CD4-positive, alpha-beta T cell treated with Interleukin-15 for 4 hours (primary cell): Measurements from ENCODE around the gene MAOA.
A peak's percentile ranks its signal among the peaks of the same experiment; 100 is the strongest.
"Not testable (repeated sequence)": the region's sequence is repeated elsewhere in the genome, so short reads cannot be mapped to it uniquely, and the experiment has no call there.

Experiments
- DNase-seq: peaks from one replicate; pipeline ENCODE4 v3.0.0-alpha.2; 2020; ENCODE audit warnings: low spot score

The MAOA gene

DNA sequence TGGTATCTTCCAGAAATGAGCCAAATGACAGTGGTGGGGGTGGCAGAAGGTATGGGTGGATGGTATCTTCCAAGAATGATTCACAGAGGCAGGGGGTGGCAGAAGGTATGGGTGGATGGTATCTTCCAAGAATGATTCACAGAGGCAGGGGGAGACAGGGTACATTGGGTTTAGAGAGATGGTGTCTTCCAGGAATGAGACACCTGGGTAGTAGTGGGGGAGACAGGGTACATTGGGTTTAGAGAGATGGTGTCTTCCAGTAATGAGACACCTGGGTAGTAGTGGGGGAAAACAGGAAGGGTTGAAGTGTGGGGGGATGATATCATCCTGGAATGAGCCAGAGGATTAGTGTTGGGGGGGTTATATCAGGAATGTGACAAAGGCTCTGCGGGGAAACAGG, 62.0 kb downstream of the MAOA start:
- DNase-seq, result no peak

DNA sequence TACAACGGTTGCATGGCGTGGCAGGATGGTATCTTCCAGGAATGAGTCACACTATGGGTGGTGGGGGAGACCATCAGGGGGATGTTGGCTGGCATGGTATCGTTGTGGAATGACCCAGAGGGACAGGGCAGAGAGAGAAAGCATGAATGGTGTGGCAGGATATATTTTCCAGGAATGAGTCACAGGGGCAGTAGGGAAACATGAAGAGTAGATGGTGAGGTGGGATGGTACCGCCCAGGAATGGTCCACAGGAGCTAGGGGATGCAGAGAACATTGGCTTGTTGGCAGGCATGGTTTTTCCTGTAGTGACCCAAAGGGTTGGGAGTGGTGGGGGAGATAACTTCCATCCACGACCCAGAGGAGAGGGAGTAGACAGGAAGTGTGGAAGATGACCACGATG, 62.4 kb downstream of the MAOA start:
- DNase-seq, result no peak

DNA sequence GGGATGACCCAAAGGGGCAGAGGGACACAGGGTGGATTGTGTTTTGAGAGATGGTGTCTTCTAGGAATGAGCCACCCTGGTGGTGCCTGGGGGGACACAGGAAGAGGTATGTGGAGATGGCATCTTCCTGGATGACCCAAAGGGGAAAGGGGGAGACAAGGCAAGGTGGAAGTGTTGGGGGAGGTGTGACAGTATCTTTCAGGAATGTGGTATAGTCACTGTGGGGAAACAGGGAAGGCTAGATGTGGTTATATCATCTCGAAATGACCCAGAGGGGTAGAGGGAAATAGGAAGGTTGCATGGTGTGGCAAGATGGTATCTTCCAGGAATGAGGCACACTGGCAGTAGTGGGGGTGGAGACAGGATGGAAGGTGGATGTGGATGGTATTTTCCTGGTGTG, 62.9 kb downstream of the MAOA start:
- no peak for DNase-seq

DNA sequence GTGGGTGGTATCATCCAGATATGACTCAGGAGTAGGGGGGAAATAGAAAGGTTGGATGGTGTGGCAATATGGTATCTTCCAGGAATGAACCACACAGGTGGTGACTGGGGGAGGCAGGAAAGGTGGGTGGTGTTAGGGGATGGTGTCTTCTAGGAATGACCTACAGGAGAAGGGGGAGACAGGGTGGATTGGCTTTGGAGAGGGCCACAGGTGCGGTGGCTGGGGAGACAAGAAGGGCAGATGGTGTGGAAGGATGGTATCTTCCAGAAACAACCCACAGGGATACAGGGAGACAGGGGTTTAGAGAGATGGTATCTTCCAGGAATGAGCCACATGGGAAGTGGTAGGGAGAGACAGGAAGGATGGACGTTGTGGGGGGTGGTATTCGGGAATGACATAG, 64.0 kb downstream of the MAOA start:
- DNase-seq, result no peak

DNA sequence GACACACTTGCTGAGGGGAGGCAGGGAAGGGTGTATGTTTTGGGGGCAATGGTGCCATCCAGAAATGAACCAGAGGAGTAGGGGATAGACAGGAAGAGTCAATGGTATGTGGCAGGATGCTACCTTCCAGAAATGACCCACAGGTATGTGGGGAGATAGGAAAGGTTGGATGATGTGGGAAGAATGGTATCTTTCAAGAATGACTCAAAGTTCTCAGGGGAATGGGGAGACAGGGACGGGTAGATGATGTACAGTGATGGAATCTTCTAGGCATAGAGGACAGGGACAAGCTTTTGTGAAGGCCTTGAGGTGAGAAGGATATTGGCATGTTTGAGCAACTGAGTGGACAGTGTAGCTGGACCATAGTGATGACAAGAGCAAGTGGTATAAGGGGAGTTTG, 64.9 kb downstream of the MAOA start:
- no peak for DNase-seq

DNA sequence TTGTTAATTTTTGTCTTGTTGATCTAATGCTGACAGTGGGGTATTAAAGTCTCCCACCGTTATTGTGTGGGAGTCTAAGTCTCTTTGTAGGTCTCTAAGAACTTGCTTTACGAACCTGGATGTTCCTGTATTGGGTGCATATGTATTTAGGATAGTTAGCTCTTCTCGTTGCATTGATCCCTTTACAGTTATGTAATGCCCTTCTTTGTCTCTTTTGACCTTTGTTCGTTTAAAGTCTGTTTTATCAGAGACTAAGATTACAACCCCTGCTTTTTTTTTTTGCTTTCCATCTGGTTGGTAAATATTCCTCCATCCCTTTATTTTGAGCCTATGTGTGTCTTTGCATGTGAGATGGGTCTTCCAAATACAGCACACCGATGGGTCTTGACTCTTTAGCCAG, 69.1 kb downstream of the MAOA start:
- DNase-seq, result not testable (repeated sequence)

DNA sequence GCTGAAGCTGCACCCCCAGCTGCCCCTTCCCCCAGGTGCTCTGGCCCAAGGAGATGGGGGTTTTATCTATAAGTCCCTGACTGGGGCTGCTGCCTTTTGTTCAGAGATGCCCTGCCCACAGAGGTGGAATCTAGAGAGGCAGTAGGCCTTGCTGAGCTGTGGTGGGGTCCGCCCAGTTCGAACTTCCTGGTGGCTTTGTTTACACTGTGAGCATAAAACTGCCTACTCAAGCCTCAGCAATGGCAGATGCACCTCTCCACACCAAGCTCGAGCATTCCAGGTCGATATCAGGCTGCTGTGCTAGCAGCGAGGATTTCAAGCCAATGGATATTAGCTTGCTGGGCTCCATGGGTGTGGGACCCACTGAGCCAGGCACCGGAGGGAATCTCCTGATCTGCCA, 71.2 kb downstream of the MAOA start:
- not testable (repeated sequence) for DNase-seq

DNA sequence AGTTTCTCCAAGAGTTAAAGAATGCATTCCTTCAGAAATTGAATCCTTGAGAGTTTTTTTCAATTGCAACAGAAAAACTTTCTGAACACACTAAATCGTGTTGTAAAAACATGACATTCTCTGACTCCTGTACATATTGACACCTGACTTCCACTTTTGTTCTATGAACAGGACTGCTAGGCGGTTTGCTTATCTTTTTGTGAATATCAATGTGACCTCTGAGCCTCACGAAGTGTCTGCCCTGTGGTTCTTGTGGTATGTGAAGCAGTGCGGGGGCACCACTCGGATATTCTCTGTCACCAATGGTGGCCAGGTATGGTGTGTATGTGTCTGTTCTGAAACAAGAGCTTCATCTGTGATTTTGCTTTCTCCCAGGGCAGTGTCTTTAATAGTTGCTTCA, 71.9 kb downstream of the MAOA start:
- no peak for DNase-seq

DNA sequence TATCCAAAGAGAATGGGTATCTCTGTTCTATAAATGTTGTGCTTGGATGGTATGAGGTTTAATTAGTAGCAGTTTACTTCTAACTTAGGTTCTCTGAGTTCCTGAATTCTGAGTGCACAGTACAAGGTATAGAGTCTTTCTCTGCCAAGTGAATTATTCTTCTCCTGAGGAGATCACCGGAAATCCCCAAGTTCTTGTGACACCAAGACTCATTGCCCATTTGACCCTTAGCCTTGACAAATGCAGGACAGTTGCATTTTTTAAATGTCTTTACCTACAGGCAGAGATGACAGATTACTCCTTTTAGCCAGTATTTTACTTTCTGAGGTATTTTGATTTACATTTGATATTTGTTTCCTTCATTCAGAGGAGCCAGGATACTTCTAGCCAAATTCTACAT, 72.9 kb downstream of the MAOA start:
- DNase-seq, result no peak

DNA sequence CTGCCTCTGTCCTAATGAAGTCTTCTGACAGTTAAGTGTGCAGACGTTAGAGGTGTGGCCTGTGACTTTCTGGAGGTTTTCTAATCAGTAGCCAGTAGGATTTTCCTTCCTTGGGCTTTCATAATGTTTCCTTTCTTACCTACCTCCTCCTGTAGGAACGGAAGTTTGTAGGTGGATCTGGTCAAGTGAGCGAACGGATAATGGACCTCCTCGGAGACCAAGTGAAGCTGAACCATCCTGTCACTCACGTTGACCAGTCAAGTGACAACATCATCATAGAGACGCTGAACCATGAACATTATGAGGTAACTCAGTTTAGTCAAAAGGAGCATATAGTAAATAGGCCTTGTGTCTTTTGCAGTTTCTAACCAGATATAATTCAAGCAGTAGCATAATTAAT, 75.0 kb downstream of the MAOA start:
- no peak for DNase-seq

DNA sequence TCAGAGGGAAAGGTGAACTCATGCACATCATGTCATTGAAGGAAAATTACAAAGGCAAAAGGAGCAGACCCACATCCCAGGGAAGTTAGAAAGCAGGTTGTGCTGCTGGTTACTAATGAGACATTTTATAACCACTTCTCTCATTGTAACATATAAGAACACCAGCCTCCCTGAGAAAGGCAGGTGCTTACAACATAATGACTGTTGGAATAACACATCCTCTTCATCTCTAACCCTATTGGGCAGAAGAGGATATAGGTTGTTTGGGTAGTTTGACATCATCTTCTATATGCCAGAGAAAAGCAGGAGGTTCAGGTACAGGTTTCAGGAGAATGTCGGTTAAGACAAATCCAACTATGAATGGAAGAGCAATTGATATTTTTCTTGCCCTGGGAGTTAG, 77.6 kb downstream of the MAOA start:
- no peak for DNase-seq

DNA sequence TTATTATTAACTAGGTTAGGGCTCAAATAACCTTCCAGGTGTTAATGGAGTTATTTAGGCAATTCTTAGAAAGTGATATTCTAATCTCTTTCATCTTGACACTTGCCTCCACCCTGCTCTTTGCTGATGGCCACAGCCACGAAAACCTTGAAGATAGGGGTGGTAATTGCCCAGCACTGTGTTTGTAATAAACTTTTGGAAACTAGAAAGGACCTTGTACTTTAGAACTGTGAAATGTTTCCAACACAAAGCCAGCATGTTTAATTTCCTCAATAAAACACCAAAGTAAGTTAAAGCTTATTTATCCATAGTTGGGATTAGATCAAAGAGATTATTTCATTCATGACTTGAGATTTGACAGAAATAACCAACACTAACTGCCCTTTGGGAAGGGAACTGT, 78.3 kb downstream of the MAOA start:
- DNase-seq, result no peak

DNA sequence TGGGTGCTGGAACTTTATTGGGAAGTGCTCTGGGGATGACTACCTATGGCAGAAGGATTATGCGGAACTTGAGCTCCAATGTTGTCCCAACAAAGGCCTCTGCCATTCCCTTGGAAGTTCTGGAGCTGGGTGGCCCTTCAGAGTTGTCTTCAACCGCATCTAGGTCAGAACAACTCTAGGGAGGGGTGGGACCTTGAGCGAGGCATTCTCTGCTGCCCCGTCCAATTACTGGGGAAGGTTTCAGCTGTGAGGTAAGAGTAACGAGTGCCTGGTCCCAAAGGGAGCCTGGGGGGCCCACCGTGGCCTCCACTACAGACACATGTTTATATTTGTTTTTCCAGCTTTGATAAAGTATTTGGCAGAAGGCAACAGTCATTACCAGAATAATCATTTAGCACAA, 79.4 kb downstream of the MAOA start:
- no peak for DNase-seq

DNA sequence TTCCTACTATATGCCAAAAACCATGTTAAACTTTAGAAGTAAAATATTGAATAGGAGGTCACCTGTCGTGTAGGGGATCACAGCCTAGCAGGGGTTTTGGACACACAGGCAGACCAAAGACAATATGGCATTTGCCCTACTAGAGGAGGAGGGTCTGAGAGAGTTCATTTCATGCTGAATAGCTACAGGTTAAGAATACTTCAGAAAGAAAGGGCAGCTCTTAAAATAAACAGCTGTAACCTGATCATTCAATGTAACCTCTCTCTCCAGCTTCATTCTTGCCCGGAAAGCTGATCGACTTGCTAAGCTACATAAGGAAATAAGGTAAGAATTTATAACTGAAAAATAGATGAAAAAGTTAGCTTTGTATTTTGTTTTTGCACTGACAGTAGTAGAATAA, 79.9 kb downstream of the MAOA start:
- DNase-seq, result no peak

DNA sequence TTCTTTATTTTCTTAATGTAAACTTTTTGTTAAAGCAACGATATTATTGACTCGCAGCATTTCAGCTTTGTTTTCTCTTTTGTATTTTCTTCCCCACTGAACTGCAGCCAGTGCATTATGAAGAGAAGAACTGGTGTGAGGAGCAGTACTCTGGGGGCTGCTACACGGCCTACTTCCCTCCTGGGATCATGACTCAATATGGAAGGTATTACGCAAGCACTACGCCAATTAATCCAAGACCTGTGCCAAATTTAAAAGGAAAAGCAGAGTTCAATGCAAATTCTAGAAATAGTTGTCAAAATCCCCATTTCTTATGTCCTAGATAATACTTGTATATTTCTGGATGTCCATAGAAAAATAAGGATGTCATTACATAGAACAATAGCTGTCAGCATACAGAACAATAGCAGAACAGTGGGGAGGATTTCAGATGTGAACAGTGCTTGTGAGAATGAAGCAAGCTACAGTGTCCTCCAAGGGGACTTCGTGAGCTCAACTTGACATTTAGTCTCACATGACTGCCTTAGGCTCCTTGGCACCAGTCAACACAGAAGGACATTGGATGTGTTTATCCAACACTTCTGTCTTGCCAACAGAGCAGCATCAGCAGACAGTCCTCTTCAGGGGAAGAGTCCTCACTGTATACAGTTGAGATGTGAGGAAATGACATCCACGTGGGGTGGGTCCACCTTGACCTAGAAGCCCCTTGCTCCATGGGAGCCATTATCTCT, 85.9 kb downstream of the MAOA start:
- DNase-seq, result no peak

DNA sequence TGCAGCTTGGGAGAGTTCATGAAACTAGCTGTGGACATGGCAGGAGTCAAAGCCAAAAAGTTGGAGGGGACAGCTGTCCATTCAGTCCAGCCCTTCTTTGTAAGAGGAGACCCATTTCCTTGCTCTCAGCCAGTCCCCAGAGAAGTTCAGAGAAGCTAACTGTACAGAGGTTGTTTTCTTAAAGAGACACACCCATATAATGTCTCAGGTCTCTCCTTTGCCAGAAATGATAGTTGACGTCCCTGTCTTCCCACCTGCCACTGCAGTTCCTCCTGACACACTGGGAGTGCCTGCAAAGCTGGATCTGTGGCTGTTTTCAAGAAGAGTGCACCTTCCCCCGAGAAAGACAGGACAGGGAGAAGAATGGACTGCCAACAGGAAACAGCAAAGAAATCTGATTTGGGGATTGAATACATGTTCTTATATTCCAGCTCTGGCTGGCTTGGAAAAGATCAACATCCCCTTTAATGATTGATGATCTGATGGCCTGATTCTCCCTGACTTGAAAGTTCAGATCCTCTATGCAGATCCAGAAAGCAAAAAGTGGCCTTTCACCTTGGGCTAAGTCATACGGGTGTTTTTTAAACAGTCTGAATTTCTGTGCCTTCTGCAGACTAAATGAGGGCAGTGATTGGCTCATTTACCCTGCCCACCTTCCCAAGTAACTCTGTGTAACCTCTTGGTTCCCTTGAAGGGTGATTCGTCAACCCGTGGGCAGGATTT, 87.2 kb downstream of the MAOA start:
- no peak for DNase-seq

DNA sequence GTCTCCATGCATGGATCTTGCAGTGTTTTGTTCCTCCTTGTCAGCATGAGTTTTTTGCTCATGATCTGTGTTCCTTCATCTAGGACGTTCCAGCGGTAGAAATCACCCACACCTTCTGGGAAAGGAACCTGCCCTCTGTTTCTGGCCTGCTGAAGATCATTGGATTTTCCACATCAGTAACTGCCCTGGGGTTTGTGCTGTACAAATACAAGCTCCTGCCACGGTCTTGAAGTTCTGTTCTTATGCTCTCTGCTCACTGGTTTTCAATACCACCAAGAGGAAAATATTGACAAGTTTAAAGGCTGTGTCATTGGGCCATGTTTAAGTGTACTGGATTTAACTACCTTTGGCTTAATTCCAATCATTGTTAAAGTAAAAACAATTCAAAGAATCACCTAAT, 88.2 kb downstream of the MAOA start:
- DNase-seq, result no peak

DNA sequence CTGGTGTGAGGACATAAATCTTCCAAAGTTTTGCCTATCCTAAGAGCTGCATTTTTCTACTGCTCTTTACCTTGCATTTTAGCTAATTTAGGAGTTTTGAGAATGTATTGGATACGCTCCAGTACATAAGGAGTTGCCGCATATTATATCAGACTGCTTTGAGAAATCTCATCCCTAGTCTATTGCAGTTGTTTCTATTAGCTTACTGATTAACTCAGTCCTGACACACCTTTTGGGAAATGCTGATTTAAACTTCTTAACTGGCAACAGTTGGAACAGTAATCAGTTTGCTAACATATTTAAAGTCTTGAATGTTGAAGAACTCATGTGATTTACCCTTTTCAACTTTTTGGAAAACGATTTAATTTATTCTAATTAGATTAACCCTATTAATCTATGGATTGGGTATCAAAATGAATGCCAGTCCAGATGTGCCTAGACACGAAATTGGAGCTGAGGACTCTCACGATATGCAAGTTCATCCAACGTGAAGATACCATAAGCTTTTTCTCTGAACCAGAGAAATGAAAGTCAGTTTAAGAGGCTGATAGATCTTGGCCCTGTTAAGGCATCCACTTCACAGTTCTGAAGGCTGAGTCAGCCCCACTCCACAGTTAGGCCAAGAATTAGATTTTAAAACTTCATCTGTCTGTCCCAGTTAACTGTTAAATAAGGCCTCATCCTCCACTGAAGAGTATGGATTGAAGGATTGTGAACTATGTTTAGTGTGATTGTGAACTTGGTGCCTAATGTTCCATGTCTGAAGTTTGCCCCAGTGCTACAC, 90.0 kb downstream of the MAOA start:
- no peak for DNase-seq

DNA sequence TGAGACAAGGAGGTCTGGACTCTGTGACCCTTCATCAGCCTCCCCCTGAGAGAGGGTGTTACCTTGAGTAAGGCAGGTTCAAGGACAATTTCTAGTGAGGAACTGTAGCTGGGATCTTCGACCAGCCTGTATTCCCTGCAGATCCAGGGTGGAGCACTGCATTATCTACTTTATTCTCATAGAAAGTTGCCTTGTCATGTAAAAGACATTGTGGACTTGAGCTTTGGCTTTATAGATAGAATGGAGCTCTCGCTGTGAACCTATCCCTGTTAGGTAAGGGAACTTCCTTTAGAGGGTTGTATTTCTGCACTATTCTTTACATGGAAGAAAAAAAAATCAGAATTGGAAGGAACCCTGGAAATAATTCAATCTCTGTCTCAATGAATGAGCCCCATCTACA, 91.4 kb downstream of the MAOA start:
- no peak for DNase-seq

DNA sequence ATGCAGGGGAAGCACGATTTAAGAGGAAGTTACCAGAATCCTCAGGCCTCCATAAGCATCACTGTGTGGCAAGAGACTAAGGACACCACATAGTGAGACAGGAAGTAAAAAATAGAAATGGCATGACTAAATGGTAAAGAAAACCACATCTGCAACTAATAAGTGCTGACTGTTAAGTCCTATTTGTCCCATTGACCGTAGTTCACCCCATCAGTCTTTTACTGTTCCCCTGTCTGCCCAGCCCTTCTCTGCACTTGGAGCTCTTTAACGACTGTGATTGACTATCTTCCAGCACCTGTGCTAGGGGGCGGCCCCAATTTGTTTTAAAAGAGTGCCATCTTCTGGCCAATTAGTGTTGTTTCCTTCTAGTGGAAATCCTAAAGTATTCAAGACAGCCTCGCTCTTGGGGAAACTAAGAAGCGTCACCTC, 94.2 kb downstream of the MAOA start:
- peak; percentile 44 for DNase-seq

DNA sequence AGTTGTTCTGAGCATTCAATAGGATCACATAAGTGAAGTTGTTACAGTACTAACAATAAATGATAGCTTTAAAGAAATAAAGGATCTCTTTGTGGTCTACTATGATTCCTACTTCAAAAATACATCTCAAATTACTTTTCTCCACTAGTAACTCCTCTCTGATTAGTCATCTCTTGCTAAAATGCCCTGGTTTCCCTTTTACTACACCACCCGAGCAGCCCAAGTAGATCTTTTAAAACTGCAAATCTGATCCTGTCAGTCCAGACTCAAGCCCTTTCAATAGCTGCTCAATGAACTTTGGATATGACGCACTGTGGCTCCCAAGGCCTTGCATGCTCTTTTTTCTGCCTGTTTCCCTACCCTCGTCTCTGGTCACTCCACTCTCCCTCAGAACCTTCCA, 97.5 kb downstream of the MAOA start:
- DNase-seq, result no peak

DNA sequence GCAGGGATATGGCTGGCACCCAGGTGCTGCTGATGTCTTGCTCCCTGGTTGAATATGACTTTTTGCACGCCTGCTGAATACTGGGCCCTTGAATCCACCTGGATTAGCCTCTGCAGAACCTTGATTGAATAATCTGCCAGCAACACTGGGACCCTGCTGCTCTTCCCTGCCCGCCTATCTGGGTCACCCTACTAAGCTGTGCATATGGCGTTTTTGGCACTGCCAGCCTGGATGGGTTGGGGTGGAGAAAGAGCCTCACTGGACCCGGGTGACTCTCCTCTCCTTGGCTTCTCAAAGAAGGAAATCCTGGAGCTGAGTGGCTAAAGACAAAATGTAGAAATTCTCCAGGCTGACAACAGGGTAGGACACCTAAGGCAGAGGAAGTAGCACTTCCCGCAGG, 100.0 kb downstream of the MAOA start:
- DNase-seq, result no peak

DNA sequence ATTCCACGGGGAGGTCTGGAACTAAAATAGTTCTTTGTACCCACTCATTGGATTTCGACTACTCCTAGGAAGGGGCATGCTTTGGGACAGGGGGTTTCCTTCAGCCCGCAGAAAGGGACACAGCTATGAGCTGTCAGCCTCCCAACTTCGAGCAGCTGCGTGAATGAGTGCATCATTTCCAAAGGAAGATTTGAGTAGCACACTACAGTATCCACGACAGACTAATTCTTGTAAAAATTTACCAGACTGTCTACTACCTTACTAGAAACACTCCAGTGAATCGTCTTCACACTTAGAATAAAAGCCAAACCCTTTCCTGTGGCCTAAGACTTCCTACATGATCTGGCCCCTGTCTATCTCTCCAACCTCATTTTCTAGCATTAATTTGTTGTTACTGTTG, 101.9 kb downstream of the MAOA start:
- no peak for DNase-seq
